ENCODE data around the gene DYNLT2. TPM values are rescaled to one million over a fixed set of nuclear protein-coding genes. Genes with fewer than 3 reads are reported as not detected.

DYNLT2 gene
- total RNA-seq, 2 donors from 2014 or later = 1.5 to 1.7 TPM

DNA sequence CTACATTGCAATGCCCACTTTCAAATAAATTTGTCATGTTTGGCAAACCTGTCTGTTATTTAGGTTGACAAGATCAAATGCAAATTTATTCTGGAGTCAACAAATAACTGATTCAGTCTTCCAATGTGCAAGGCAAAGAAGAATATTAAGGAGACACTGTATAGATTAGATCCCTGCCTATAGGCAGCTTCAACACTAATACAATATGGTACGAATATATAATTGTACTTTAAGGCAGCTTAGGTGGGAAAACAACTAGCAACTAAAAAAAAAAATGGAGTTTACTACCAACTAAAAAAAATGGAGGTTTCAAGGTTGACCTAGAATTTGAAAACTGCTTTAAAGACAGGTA, 25.3 kb downstream of the DYNLT2 start:
- H3K4me1 ChIP-seq (ENCODE audit: control insufficient read depth, insufficient read depth, low read length) = peaks cover 2% of the 10 kb centered on the region
- Mint-ChIP-seq H3K36me3 (ENCODE audit: low read depth) (no peaks in the 10 kb centered on the region), H3K27ac (no peak overlapping the region), H3K4me3 (peak overlapping the region; percentile 76), H3K9me3 (no peaks in the 10 kb centered on the region), H3K27me3 (ENCODE audit: insufficient read depth) (no peaks in the 10 kb centered on the region), H3K4me1 (peaks cover 26% of the 10 kb centered on the region)
- H3K27me3 ChIP-seq (ENCODE audit: control insufficient read depth, insufficient read depth, low read length, poor library complexity, severe bottlenecking) = no peaks in the 10 kb centered on the region
- WGBS, 2 experiments (ENCODE audit: insufficient coverage in 1 of 2, insufficient read length in 1 of 2) = 71% methylated on average over 1 of the region's 1 CpG; no CpG with 5 or more reads in 1 of the 2 experiments
- H3K9me3 ChIP-seq (ENCODE audit: control insufficient read depth, low read length) = no peaks in the 10 kb centered on the region
- TF ChIP-seq, protein P1, sequence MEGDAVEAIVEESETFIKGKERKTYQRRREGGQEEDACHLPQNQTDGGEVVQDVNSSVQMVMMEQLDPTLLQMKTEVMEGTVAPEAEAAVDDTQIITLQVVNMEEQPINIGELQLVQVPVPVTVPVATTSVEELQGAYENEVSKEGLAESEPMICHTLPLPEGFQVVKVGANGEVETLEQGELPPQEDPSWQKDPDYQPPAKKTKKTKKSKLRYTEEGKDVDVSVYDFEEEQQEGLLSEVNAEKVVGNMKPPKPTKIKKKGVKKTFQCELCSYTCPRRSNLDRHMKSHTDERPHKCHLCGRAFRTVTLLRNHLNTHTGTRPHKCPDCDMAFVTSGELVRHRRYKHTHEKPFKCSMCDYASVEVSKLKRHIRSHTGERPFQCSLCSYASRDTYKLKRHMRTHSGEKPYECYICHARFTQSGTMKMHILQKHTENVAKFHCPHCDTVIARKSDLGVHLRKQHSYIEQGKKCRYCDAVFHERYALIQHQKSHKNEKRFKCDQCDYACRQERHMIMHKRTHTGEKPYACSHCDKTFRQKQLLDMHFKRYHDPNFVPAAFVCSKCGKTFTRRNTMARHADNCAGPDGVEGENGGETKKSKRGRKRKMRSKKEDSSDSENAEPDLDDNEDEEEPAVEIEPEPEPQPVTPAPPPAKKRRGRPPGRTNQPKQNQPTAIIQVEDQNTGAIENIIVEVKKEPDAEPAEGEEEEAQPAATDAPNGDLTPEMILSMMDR (conservative IDR thresholded peaks at IDR 0.05) = no peak
- H3K4me3 ChIP-seq (ENCODE audit: low read length) = peak overlapping the region; percentile 86
- H3K27ac ChIP-seq (ENCODE audit: low read depth, low read length) = no peak overlapping the region
- no peak overlapping the region for H3K9ac ChIP-seq (ENCODE audit: extremely low read depth, low read length, poor library complexity, severe bottlenecking)
- no peak for DNase-seq
- no peaks in the 10 kb centered on the region for H3K36me3 ChIP-seq (ENCODE audit: control insufficient read depth, insufficient read depth, low read length)

DNA sequence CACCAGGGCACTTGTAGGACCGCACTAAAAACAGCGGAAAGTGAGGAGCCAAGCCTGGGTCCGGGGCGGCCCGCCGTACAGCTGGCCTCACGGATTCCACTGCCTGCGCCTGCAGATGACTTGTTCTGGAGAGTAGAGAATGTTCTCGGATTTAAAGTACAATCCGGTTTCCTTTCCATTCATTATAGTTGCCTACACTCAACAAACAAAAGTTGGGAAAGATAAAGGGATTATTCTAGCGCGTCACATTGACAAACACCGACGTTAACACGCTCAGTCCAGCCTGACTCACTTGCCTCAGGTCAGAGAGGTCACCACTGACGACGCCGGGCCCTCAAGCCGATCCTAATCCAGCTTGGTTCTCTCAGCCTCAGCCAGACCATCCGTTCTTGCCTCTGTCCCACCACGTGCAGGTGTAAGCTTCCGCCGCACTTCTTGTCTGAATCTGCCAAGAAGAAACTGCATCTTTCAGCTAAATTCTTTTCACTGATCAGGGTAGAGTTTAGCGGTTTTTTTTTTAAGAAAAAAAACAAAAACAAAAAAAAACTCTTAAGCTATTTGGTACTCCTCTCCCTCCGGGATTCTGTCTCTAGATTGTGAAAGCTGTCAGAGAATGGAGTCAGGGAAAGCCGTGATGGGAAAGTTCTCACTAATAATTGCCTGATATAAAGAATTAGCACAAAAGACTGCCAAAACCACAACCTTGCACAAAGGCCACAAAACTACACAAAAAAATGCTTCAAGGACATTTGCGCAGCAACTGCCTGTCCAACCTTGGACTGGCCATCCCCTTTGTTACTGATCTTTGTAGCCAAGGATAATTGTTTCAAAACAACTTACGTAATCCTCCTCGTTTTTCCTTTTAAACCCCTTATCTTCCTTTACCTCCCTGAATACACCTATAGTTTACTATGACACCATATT, 26.0 kb downstream of the DYNLT2 start:
- H3K9me3 Mint-ChIP-seq = no peaks in the 10 kb centered on the region
- peaks cover 26% of the 10 kb centered on the region for H3K4me1 Mint-ChIP-seq
- H3K36me3 ChIP-seq (ENCODE audit: control insufficient read depth, insufficient read depth, low read length) = peaks cover 5% of the 10 kb centered on the region
- peak overlapping the region; percentile 98 for H3K27ac Mint-ChIP-seq
- H3K4me1 ChIP-seq (ENCODE audit: control insufficient read depth, insufficient read depth, low read length) = peaks cover 2% of the 10 kb centered on the region
- peak; percentile 82 for DNase-seq
- TF ChIP-seq, protein P1 (conservative IDR thresholded peaks at IDR 0.05) = no peak
- 18 to 24% methylated on average over 14 to 29 of the region's 29 CpGs for WGBS, 2 experiments (ENCODE audit: insufficient coverage in 1 of 2, insufficient read length in 1 of 2)
- H3K27me3 Mint-ChIP-seq (ENCODE audit: insufficient read depth) = no peaks in the 10 kb centered on the region
- H3K4me3 Mint-ChIP-seq = peak overlapping the region; percentile 76
- H3K4me3 ChIP-seq (ENCODE audit: low read length) = peak overlapping the region; percentile 86
- H3K9ac ChIP-seq (ENCODE audit: extremely low read depth, low read length, poor library complexity, severe bottlenecking) = peak overlapping the region; percentile 97
- peak overlapping the region; percentile 96 for H3K27ac ChIP-seq (ENCODE audit: low read depth, low read length)
- H3K9me3 ChIP-seq (ENCODE audit: control insufficient read depth, low read length) = no peaks in the 10 kb centered on the region
- H3K27me3 ChIP-seq (ENCODE audit: control insufficient read depth, insufficient read depth, low read length, poor library complexity, severe bottlenecking) = no peaks in the 10 kb centered on the region
- H3K36me3 Mint-ChIP-seq (ENCODE audit: low read depth) = peaks cover 1% of the 10 kb centered on the region

DNA sequence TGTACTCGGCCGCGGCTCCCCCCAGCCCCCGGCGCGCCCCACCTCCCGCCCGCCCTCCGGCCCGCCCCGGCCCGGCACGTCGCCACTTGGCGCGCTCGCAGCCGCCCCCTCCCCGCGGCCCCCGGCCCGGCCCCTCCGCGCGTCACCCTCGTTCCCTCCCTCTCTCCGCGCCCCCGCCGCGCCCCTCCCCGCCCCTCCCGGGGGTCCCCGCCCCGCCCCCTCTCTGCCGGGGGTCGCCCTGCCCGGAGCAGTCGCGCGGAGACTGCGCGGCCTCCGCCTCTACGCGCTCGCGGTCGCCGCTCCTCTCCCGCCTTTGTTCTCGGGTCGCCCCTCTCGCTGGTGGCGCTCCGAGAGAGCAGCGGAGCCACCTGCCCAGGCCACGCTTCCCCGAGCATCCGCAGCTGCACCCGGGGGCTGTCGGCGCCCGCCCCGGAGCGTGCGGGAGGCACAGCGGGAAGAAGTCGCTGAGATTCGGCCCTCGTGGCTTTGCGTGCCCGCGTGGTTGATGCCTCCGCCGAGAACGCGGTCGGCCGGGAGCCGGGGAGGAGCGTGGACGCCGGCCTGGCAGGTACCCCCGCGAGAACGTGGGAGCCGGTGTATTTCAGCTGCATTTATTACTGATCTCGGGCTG, 26.8 kb downstream of the DYNLT2 start, which contains the start of gene PHF10:
Gene PHF10, minus strand, starts transcription at position 7 of the 631 bp plus-strand sequence. CDS start 569 bp downstream, outside the sequence.
- Histone ChIP-seq H3K36me3 (ENCODE audit: control insufficient read depth, insufficient read depth, low read length) (peaks cover 11% of the 10 kb centered on the region), H3K27me3 (ENCODE audit: control insufficient read depth, insufficient read depth, low read length, poor library complexity, severe bottlenecking) (no peaks in the 10 kb centered on the region), H3K4me3 (ENCODE audit: low read length) (peak within 1 kb of the TSS; percentile 96), H3K4me1 (ENCODE audit: control insufficient read depth, insufficient read depth, low read length) (peaks cover 2% of the 10 kb centered on the region), H3K9me3 (ENCODE audit: control insufficient read depth, low read length) (no peaks in the 10 kb centered on the region), H3K9ac (ENCODE audit: extremely low read depth, low read length, poor library complexity, severe bottlenecking) (peak within 1 kb of the TSS; percentile 97), H3K27ac (ENCODE audit: low read depth, low read length) (peak within 1 kb of the TSS; percentile 96)
- Mint-ChIP-seq H3K4me1 (peaks cover 26% of the 10 kb centered on the region), H3K27me3 (ENCODE audit: insufficient read depth) (no peaks in the 10 kb centered on the region), H3K4me3 (peak within 1 kb of the TSS; percentile 77), H3K27ac (peak within 1 kb of the TSS; percentile 98), H3K36me3 (ENCODE audit: low read depth) (peaks cover 5% of the 10 kb centered on the region), H3K9me3 (no peaks in the 10 kb centered on the region)
- 0 to 4% methylated on average over 5 to 68 of the region's 89 CpGs for WGBS, 2 experiments (ENCODE audit: insufficient coverage in 1 of 2, insufficient read length in 1 of 2)
- TF ChIP-seq, protein P1 (conservative IDR thresholded peaks at IDR 0.05) = no peak
- peak; percentile 94 for DNase-seq
